Mesodermal cell (in vitro differentiated cells): ENCODE results near the gene MOAP1.
"Not testable (repeated sequence)": the region's sequence is repeated elsewhere in the genome, so short reads cannot be mapped to it uniquely, and the experiment has no call there.

ENCODE experiments used
- H3K27ac ChIP-seq: 2 replicates; pipeline ENCODE4 v1.7.0; 2013; ENCODE audit warnings: mild to moderate bottlenecking, low read depth, low read length, moderate library complexity; ENCODE audit not compliant: severe bottlenecking
- H3K36me3 ChIP-seq: 2 replicates; pipeline ENCODE4 v1.7.1; 2013; ENCODE audit warnings: mild to moderate bottlenecking, low read length, moderate library complexity; ENCODE audit not compliant: control insufficient read depth, insufficient read depth
- H3K4me1 ChIP-seq: one replicate; pipeline ENCODE4 v1.7.1; 2013; ENCODE audit warnings: mild to moderate bottlenecking, low read length; ENCODE audit not compliant: insufficient read depth, control insufficient read depth, poor library complexity, severe bottlenecking
- H3K4me3 ChIP-seq: 2 replicates; pipeline ENCODE4 v1.7.0; 2013; ENCODE audit warnings: low read length, control low read depth, mild to moderate bottlenecking; ENCODE audit not compliant: insufficient read depth, poor library complexity, severe bottlenecking; ENCODE audit errors: extremely low read depth
- H3K9me3 ChIP-seq: 2 replicates; pipeline ENCODE4 v1.7.1; 2013; ENCODE audit warnings: mild to moderate bottlenecking, low read length, moderate library complexity; ENCODE audit not compliant: control insufficient read depth
- WGBS, 2 experiments: methylation state at CpG; one replicate each; pipeline ENCODE4 v1.1.5; 2013; ENCODE audit warnings: missing lambda C conversion rate in 2 of 2; ENCODE audit not compliant: insufficient coverage in 2 of 2; 5-methylcytosine and 5-hydroxymethylcytosine counted together

The MOAP1 gene

DNA sequence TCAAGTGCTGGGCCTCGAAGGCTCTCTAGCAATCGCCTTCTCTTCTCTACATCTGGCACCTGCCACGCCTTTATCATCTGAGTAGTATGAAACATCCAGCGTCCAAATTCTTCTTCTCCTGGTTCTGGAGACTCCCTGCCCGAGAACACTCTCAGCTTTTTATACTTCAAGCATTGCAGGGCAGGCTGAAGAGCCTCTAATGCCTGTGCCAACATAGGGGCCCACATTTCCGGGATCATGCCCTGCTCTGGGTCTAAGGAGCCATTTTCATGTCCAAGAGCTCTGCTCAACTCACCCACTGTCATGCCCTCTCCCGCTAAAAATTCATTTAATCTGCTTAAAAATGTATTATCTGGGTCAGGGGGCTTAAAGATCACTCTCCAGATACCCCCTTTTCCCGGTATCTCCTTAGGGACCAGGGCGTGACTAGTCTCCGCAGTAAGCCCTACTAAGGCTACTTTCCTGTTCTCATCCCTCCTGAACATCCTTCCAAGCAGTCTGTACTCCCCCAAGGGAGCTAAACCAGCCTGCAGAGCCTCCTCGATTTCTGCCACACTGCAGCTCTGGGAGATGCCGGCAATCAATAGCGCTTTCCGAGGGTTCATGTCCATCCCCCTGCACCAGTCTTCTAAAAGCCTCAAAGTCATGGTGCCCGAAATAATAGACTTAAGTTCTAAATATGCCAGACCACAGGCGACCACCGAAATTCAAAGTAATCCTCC lies 940 bp downstream of the MOAP1 start:
- Histone ChIP-seq H3K27ac (no peak overlapping the region), H3K36me3 (peaks cover 41% of the 10 kb centered on the region), H3K9me3 (no peaks in the 10 kb centered on the region), H3K4me3 (peak overlapping the region; percentile 82), H3K4me1 (peaks cover 8% of the 10 kb centered on the region)
- 49 to 51% methylated on average over 16 to 17 of the region's 17 CpGs for WGBS, 2 experiments

GRCh38 chr14:93175492-93175891 lies 9.2 kb downstream of the MOAP1 start:
- Histone ChIP-seq H3K36me3 (no peaks in the 10 kb centered on the region), H3K4me1 (no peaks in the 10 kb centered on the region), H3K4me3 (no peak overlapping the region), H3K9me3 (no peaks in the 10 kb centered on the region), H3K27ac (no peak overlapping the region)
- 92 to 100% methylated on average over 2 to 3 of the region's 6 CpGs for WGBS, 2 experiments

DNA sequence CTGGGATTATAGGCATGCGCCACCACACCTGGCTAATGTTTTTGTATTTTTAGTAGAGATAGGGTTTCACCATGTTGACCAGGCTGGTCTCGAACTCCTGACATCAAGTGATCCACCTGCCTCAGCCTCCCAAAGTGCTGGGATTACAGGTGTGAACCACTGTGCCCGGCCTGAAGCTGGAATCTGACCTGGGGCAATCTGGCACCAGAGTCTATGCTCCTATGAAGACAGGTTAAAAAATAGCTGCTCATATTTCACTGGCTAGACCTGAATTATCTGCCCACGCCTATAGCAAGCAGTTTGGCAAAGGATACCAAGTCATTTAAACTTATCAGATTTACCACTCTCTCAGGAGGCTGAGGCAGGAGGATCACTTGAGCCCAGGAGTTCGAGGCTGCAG lies 10.0 kb downstream of the MOAP1 start:
- WGBS, 2 experiments: 83 to 98% methylated on average over 3 to 4 of the region's 5 CpGs
- H3K4me1 ChIP-seq, H3K4me3 ChIP-seq, H3K9me3 ChIP-seq, H3K36me3 ChIP-seq, H3K27ac ChIP-seq: not testable (repeated sequence)

DNA sequence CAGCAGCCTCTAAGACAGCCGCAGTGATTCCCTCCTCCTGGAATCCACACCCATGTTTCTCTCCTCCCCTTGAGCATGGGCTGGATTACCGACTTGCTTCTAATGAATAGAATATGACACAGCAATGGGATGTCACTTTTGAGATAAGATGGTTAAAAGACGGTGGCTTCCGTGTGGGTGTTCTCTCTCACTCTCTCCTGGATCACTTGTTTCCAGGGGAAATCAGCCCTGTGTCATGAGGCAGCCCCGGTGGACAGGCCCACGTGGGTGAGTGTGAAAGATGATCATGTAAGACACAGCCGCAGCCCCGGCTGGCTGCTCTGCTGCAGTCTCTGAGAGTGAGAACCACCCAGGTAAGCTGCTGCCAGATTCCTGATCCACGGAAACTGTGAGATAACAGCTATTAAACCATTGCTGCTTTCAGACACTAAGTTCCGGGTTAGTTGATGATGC lies 10.7 kb downstream of the MOAP1 start:
- H3K9me3 ChIP-seq: no peaks in the 10 kb centered on the region
- H3K4me1 ChIP-seq: no peaks in the 10 kb centered on the region
- 73% methylated on average over 7 to 8 of the region's 10 CpGs for WGBS, 2 experiments
- no peaks in the 10 kb centered on the region for H3K36me3 ChIP-seq
- no peak overlapping the region for H3K27ac ChIP-seq
- H3K4me3 ChIP-seq: no peak overlapping the region

DNA sequence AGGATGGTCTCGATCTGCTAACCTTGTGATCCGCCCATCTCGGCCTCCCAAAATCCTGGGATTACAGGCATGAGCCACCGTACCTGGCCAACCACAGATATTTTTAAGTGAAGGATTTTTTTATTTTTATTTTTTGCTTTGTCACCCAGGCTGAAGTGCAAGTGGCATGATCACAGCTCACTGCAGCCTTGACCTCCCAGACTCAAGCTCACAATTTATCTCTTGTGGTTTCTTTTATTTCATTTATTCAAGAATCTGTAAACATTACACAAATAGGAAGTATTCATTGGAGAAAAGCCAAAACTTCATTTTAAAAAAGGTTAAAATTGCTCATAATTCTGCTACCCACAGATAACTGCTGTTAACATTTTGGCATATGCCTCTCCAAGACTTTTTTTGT lies 13.3 kb downstream of the MOAP1 start:
- no peaks in the 10 kb centered on the region for H3K4me1 ChIP-seq
- H3K9me3 ChIP-seq: no peaks in the 10 kb centered on the region
- WGBS, 2 experiments: 89 to 100% methylated on average over 3 of the region's 4 CpGs
- no peak overlapping the region for H3K4me3 ChIP-seq
- no peaks in the 10 kb centered on the region for H3K36me3 ChIP-seq
- no peak overlapping the region for H3K27ac ChIP-seq

DNA sequence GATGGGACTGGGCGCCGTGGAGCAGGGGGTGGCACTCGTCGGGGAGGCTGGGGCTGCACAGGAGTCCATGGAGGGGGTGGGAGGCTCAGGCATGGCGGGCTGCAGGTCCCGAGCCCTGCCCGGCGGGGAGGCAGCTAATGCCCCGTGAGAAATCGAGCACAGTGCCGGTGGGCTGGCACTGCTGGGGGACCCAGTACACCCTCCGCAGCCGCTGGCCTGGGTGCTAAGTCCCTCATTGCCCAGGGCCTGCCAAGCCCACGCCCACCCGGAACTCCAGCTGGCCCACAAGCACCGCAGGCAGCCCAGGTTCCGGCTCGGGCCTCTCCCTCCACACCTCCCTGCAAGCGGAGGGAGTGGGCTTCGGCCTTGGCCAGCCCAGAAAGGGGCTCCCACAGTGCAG lies 14.6 kb downstream of the MOAP1 start:
- H3K4me3 ChIP-seq, H3K27ac ChIP-seq, H3K9me3 ChIP-seq, H3K36me3 ChIP-seq, H3K4me1 ChIP-seq: not testable (repeated sequence)
- WGBS, 2 experiments: 98% methylated on average over 12 to 16 of the region's 20 CpGs

- H3K27ac ChIP-seq, H3K36me3 ChIP-seq, H3K4me3 ChIP-seq, H3K9me3 ChIP-seq, H3K4me1 ChIP-seq: not testable (repeated sequence)
- WGBS, 2 experiments: 83% methylated on average over 1 of the region's 6 CpGs; no CpG with 5 or more reads in 1 of the 2 experiments
Measured at GRCh38 chr14:93169619-93170018, 15.1 kb downstream of the MOAP1 start.

GRCh38 chr14:93168610-93169009 lies 16.1 kb downstream of the MOAP1 start:
- 93 to 96% methylated on average over 7 to 8 of the region's 9 CpGs for WGBS, 2 experiments
- H3K4me3 ChIP-seq: not testable (repeated sequence)

DNA sequence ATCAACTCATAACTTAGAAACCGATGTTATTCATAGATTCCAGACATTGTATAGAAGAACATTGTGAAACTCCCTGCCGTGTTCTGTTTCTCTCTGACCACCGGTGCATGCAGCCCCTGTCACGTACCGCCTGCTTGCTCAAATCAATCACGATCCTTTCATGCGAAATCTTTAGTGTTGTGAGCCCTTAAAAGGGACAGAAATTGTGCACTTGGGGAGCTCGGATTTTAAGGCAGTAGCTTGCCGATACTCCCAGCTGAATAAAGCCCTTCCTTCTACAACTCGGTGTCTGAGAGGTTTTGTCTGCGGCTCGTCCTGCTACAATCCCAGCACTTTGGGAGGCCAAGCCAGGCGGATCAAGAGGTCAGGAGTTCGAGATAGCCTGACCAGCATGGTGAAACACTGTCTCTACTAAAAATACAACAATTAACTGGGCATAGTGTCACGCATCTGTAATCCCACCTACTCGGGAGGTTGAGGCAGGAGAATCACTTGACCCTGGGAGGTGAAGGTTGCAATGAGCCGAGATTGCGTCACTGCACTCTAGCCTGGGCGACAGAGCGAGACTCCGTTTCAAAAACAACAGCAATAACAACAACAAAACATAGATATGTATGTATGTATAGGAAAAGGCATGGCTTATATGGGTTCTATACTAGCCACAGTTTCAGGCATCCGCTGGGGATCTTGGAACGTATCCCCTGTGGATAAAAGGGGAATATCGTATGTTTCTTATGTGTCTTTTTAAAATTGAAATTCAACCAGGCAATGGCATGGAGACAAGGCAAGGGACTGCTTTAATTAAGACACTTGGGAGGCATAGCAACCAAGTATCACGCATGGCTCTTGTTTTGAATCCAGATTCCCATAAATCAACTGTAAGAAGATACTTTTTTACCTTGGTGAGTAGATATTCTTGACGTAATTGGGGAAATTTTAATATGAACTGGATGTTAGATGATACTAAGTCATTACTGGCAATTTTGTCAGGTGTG lies 19.1 kb downstream of the MOAP1 start:
- not testable (repeated sequence) for H3K4me3 ChIP-seq, H3K27ac ChIP-seq, H3K9me3 ChIP-seq, H3K36me3 ChIP-seq, H3K4me1 ChIP-seq
- WGBS, 2 experiments: 89 to 92% methylated on average over 13 to 15 of the region's 26 CpGs

More at GRCh38 chr14:93168610-93169009, 16.1 kb downstream of the MOAP1 start:
- not testable (repeated sequence) for H3K36me3 ChIP-seq, H3K4me1 ChIP-seq, H3K27ac ChIP-seq, H3K9me3 ChIP-seq

GRCh38 chr14:93163564-93163963 lies 21.1 kb downstream of the MOAP1 start:
- H3K36me3 ChIP-seq: no peaks in the 10 kb centered on the region
- H3K4me1 ChIP-seq: no peaks in the 10 kb centered on the region
- H3K27ac ChIP-seq: no peak overlapping the region
- 83% methylated on average over 1 of the region's 5 CpGs; no CpG with 5 or more reads in 1 of the 2 experiments for WGBS, 2 experiments
- H3K9me3 ChIP-seq: no peaks in the 10 kb centered on the region
- H3K4me3 ChIP-seq: no peak overlapping the region
